Endometrium (tissue), 2 donors: ENCODE results near the gene LRRC34.

ENCODE experiments used
- FAIRE-seq: peaks from 2 replicates; lab custom pipeline; 2012; peaks lifted over from hg19 to GRCh38; lab: Jason Lieb, UNC
- donor health status: control.
- donor health status: control.

LRRC34 gene, protein sequence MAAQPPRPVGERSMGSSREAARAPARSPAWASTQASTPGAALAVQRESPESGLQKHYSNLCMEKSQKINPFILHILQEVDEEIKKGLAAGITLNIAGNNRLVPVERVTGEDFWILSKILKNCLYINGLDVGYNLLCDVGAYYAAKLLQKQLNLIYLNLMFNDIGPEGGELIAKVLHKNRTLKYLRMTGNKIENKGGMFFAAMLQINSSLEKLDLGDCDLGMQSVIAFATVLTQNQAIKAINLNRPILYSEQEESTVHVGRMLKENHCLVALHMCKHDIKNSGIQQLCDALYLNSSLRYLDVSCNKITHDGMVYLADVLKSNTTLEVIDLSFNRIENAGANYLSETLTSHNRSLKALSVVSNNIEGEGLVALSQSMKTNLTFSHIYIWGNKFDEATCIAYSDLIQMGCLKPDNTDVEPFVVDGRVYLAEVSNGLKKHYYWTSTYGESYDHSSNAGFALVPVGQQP

DNA sequence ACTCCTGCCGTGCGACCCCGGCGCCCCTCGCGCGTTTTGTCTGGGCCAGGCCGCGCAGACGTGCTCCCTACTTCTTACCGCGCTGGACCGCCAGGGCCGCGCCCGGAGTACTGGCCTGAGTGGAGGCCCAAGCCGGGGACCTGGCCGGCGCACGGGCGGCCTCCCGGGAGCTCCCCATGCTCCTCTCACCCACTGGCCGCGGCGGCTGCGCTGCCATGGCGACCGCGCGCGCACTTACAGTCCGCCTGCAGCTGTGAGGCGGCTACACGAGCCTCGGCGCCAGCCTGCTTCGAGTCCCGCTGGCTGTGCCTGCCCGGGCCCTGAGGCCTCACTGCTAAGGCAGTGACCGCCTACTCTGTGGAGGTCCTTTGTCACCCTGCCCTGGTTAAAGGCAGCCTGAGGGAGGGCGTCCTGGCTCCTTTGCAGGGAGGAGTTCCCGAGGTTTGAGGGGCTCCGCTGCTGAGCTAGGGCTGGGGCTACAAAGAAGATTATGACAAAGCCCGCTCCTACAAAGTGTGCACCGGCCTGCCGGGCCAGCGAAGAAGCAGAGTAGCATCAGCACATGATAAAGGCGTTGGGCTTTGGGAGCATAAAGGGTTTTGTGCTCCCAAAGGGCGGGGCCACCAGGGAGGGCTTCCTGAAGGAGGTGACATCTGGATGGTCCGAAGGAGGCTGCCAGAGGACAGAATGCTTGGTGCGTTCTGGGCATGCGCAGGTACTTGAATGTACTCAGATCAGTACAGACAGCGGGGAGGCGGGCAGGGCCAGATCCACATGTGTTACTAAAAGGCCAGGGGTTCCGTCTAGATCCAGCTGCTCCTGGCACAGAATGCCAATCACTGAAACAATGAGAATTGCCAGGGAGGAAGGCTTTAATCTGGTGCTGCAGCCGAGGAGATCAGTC is at the start of gene LRRC34, which contains the start of gene LRRIQ4:
Gene LRRC34 (minus strand): TSS at position 573 of the 904 bp plus-strand sequence. CDS start 356 bp downstream, at position 217.
Gene LRRIQ4 (plus strand): TSS at position 539 of the 904 bp plus-strand sequence. CDS start 9,052 bp downstream, outside the sequence.
- FAIRE-seq = no peak

DNA sequence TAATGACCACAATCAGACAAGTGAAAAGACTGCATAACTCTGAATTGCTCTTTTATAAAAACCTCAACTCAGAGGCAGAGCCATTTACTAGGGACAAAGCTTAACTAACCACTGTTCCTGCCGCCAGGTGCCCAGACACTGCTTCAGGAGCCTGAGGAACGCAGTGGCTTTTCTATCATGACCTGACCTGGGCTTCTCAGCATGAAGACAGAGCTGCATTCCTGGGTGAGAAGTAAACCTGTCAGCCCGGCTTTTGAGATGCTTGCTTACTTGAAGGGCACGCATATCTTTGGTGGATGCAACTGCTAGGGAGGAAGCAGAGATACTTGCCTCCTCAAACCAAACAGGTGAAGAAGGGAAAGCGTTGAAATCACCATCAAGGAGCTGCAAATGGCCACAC is 49.2 kb upstream of the LRRC34 start:
- FAIRE-seq = no peak

GRCh38 chr3:169857811-169858210 is 45.1 kb upstream of the LRRC34 start:
- FAIRE-seq = no peak

- FAIRE-seq = no peak
These were observed 42.8 kb upstream of the LRRC34 start for GRCh38 chr3:169855514-169855913.

DNA sequence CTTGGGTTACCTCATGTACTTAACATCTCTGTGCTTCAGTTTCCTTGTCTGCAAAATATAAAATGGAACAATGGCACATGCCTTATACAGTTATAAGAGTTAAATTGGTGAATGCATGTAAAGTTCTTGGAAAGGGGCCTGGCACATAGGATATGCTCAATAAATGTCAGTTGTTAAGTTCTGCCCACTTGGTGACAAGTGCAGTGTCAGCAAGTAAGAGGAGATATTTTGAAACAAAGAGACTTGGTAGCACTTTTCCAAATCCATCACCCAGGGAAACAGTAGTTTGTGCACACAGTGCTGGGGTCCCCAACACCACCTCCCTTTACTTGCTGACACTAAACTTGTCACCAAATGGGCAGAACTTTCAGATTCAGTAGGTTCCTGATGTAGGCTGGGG is 37.9 kb upstream of the LRRC34 start:
- FAIRE-seq = no peak

- no peak for FAIRE-seq
These were observed 36.0 kb upstream of the LRRC34 start for GRCh38 chr3:169848741-169849140.

GRCh38 chr3:169847896-169848295 is 35.2 kb upstream of the LRRC34 start:
- no peak for FAIRE-seq

- no peak for FAIRE-seq
These were observed 33.9 kb upstream of the LRRC34 start for GRCh38 chr3:169846458-169847193.

DNA sequence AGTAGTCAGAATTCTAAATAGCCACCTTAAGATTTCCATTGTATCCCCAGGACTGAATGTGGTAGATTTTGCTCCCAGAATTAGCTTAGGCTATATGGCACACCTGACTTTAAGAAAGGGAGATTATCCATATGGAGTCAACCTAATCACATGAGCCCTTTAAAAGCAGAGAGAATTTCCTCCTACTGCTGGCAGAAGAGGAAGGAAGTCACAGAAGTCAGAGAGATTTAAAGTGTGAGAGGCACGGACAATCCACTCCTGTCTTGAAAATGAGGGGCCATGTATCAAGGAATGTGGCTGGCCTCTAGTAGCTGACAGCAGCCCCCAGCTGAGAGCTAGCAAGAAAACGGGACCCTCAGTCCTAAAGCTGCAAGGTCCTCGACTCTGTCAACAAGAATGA is 30.3 kb upstream of the LRRC34 start:
- FAIRE-seq = no peak

DNA sequence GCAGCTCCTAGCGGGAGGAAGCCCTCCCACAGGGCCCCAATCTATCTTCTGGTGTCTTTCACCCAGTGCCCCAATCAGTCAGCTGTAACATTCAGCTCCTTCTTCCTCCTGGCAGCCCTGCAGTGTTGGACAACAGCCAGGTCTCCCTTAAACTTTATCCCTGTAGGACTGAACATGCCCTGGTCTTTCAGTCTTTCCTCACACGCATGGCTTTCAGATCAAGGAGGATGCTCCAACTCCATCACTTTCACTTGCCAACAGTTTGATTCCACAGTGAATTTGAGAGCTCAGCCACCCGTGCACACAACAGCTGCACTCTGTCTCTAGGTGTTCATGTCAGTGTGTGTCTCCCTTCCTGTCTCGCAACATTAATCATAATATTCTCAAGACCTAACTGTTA is 28.5 kb upstream of the LRRC34 start:
- no peak for FAIRE-seq

DNA sequence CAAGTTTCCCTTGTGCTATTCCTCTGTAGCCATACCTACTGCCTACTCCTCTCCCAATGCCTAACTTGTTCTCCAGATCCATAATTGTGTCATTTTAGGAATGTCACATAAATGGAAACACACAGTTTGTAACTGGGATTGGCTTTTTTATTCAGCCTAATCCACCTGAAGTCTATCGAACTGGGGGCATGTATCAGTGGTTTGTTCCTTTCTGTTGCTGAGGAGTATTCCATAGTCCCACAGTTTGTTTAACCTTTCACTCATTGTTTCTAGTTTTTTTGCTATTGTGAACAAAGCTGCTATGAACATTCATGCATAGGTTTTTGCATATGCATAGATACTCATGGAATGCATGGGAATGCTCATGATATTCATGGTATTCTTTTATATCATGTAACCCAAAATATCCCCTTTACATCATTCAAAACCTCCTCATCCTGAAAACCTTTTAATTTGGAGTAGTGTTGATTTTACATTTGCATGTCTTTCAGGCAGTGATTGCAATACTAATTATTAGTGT is 25.9 kb upstream of the LRRC34 start:
- no peak for FAIRE-seq

DNA sequence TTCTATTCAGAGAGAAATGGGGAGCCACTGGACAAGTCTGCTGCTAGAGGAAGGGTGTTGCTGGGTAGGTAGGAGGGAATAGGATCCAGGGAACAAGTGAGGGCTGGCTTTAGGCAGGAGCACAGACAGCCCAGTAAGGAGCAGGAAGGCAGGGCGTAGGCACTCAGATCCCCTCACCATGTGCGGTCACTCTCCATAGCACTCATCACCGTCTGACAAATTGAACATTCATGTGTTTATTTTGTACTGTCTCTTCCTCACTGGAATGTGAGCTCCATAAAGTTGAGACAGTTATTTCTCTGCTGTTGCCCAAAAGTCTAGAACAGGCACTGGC is 24.2 kb upstream of the LRRC34 start:
- no peak for FAIRE-seq

DNA sequence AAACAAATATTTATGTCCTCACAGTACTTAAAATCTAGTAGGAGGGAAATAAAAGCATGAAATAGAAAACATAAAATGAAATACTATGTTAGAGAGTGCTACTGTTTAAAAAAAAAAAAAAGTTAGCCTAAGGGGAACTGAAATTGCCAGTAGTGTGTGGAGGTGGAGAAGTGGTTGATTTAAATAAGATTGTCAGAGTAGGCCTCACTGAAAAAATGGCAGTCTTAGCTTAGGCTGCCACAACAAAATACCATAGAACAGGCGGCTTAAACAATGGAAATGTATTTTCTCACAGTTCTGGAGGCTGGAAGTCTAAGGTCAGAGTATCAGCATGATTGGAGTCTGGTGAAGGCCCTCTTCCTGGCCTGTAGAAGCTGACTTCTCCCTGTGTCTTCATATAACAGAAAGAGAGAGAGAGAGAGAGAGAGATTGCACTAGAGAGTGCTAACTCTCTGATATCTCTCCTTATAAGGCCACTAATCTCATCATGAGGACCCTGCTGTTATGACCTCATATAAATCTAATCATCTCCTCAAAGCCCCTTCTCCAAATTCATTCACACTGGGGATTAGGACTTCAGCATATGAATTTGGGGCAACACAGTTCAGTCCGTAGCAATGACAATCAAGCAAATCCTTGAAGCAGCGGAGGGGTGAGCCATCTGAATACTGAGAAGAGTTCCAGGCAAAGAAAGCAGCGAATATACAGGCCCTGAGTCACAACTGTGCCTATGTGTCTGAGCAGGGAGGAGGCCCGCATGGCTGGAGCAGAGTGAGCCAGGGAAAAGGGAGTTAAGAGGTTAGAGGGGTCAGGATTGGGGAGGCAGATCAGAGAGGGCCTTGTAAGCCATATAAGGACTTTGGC is 23.6 kb upstream of the LRRC34 start:
- FAIRE-seq = no peak

DNA sequence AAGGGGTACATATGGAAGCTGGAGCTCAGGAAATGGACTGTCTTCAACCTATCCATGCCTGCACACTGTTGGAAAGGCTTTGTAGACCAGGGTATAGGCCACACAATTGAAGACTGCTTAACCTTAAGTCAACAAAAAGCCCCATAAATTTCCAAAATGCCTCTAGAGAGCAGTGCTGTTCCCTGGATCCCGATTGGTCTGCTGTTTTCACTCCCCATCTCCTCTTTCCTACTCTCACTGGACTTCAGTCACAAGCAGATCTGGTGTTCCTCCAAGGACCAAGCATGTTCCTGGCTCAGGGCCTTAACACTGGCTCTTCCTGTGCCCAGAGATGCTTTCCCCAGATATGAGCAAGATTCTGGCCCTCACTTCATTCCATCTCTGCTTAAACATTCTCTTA is 22.8 kb upstream of the LRRC34 start:
- no peak for FAIRE-seq

GRCh38 chr3:169827712-169828111 is 15.0 kb upstream of the LRRC34 start:
- FAIRE-seq = no peak

- FAIRE-seq = no peak
These were observed 12.6 kb upstream of the LRRC34 start for GRCh38 chr3:169825316-169825715.

DNA sequence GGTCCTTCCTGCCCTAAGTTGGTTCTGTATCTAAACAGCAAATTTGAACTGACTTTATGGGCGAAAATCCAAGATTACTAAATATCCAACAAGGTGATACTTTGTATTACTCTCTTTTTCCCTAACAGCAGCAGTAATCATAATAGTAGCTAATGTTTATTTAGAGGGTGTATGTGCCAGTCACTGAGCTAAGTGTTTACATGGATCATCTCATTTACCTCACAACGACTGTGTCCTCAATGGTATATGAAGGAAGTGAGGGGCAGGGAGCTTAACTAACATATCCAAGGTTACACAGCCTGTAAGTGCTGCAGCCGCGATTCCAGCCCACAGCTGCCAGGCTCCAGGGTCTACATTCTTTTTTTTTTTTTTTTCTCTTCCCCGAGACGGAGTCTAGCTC is 10.3 kb upstream of the LRRC34 start:
- no peak for FAIRE-seq

DNA sequence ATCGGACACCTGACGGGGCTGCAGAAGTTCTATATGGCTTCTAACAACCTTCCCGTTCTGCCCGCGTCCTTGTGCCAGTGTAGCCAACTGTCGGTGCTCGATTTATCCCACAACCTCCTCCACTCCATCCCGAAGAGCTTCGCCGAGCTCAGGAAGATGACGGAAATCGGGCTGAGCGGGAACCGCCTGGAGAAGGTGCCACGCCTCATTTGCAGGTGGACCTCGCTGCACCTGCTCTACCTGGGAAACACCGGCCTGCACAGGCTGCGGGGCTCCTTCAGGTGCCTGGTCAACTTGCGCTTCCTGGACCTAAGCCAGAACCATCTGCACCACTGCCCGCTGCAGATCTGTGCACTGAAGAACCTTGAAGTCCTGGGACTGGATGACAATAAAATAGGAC is 9.8 kb upstream of the LRRC34 start:
- no peak for FAIRE-seq

- FAIRE-seq = no peak
These were observed 9.4 kb upstream of the LRRC34 start for GRCh38 chr3:169822091-169822490.

GRCh38 chr3:169818316-169818715 is 5.6 kb upstream of the LRRC34 start:
- FAIRE-seq = no peak

DNA sequence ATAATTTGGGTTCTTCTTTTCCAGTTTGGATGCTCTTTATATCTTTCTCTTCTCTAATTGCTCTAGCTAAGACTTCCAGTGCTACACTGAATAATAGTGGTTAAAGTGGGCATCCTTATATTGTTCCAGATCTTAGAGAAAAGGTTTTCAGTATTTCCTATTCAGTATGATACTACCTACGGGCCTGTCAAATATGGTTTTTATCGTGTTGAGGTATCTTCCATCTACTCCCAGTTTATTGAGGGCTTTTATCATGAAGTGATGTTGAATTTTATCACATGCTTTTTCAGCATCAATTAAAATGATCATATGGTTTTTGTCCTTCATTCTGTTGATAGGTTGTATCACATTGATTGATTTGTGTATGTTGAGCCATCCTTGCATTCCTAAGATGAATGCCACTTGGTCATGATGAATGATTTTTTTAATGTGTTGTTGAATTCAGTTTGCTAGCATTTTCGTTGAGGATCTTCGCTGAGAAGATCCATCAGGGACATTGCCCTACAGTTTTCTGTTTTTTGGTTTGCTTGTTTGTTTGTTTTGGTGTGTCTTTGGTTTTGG is 3.0 kb upstream of the LRRC34 start:
- FAIRE-seq = no peak
